Measurements from ENCODE around the gene TTLL6.

GRCh38 chr17:48761114-48761513, 55.9 kb downstream of the TTLL6 start:
- TF ChIP-seq, protein P1, sequence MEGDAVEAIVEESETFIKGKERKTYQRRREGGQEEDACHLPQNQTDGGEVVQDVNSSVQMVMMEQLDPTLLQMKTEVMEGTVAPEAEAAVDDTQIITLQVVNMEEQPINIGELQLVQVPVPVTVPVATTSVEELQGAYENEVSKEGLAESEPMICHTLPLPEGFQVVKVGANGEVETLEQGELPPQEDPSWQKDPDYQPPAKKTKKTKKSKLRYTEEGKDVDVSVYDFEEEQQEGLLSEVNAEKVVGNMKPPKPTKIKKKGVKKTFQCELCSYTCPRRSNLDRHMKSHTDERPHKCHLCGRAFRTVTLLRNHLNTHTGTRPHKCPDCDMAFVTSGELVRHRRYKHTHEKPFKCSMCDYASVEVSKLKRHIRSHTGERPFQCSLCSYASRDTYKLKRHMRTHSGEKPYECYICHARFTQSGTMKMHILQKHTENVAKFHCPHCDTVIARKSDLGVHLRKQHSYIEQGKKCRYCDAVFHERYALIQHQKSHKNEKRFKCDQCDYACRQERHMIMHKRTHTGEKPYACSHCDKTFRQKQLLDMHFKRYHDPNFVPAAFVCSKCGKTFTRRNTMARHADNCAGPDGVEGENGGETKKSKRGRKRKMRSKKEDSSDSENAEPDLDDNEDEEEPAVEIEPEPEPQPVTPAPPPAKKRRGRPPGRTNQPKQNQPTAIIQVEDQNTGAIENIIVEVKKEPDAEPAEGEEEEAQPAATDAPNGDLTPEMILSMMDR (IDR thresholded peaks at IDR 0.05), result no peak
- TF ChIP-seq POLR2A (IDR thresholded peaks at IDR 0.05), result no peak
